ENCODE measurements around the gene RALGAPA2.

GRCh38 chr20:20425823-20426654 is 286.4 kb downstream of the RALGAPA2 start:
- no peak for TF ChIP-seq CTCF (IDR thresholded peaks at IDR 0.05)
- TF ChIP-seq POLR2AphosphoS5 (IDR thresholded peaks at IDR 0.05; ENCODE audit: low read depth, low read length), result no peak
- no peak for TF ChIP-seq SIN3A (IDR thresholded peaks at IDR 0.05; ENCODE audit: borderline replicate concordance, insufficient read depth, low read depth, low read length)
- TF ChIP-seq REST (IDR thresholded peaks at IDR 0.05; ENCODE audit: insufficient read depth in 1 of 2, low read depth in 2 of 2, low read length in 1 of 2), result no peak

Measured in Panc1 (cell line).